ENCODE measurements around the gene BTAF1. TPM values are rescaled to one million over a fixed set of nuclear protein-coding genes. Genes with fewer than 3 reads are reported as not detected.
"Not testable (repeated sequence)": the region's sequence is repeated elsewhere in the genome, so short reads cannot be mapped to it uniquely, and the experiment has no call there.

The BTAF1 gene
- total RNA-seq, 1 experiment from 2014 or later, result 49.6 TPM

GRCh38 chr10:92024700-92025099, 101.1 kb downstream of the BTAF1 start:
- ChIA-PET CTCF (no interaction called here), POLR2A (interaction anchor here (0.6 kb wide), 1 partner anchor 161 kb away, joined by 3 read pairs; no protein-coding TSS in a partner anchor)
- no peaks in the 10 kb centered on the region for H3K27me3 Mint-ChIP-seq (ENCODE audit: low read depth)
- no peak for DNase-seq (ENCODE audit: low spot score)
- no peak for TF ChIP-seq ZBTB21 (CRISPR knock-in tag; IDR thresholded peaks at IDR 0.05; ENCODE audit: borderline replicate concordance)
- no peak for TF ChIP-seq SMAD3 (CRISPR knock-in tag; IDR thresholded peaks at IDR 0.05; ENCODE audit: borderline replicate concordance)
- H3K36me3 Mint-ChIP-seq, result peaks cover 52% of the 10 kb centered on the region
- no peak overlapping the region for H3K4me3 Mint-ChIP-seq
- H3K27ac Mint-ChIP-seq, result no peak overlapping the region
- no peaks in the 10 kb centered on the region for H3K9me3 Mint-ChIP-seq
- ATAC-seq, result no peak
- H3K4me1 Mint-ChIP-seq, result no peaks in the 10 kb centered on the region

- H3K36me3 Mint-ChIP-seq, result peaks cover 49% of the 10 kb centered on the region
- ATAC-seq; H3K4me1 Mint-ChIP-seq; DNase-seq (ENCODE audit: low spot score); H3K27ac Mint-ChIP-seq; POLR2A ChIA-PET; H3K9me3 Mint-ChIP-seq; H3K4me3 Mint-ChIP-seq; H3K27me3 Mint-ChIP-seq (ENCODE audit: low read depth): not testable (repeated sequence)
- CTCF ChIA-PET, result interaction anchor here (0.7 kb wide), 1 partner anchor 455 kb away, joined by 7 read pairs; no protein-coding TSS in a partner anchor
Observed at GRCh38 chr10:92025340-92025739, 101.8 kb downstream of the BTAF1 start.

GRCh38 chr10:92027141-92027540, 103.6 kb downstream of the BTAF1 start:
- Mint-ChIP-seq H3K27me3 (ENCODE audit: low read depth) (no peaks in the 10 kb centered on the region), H3K4me1 (peaks cover 1% of the 10 kb centered on the region), H3K9me3 (no peaks in the 10 kb centered on the region), H3K36me3 (peaks cover 46% of the 10 kb centered on the region), H3K4me3 (no peak overlapping the region), H3K27ac (no peak overlapping the region)
- no peak for TF ChIP-seq ZNF396 (CRISPR knock-in tag; IDR thresholded peaks at IDR 0.05; ENCODE audit: borderline replicate concordance)
- no peak for TF ChIP-seq RELA (CRISPR knock-in tag; IDR thresholded peaks at IDR 0.05; ENCODE audit: borderline replicate concordance)
- no peak for TF ChIP-seq FOXJ3 (CRISPR knock-in tag; IDR thresholded peaks at IDR 0.05; ENCODE audit: borderline replicate concordance)
- TF ChIP-seq ZNF512 (CRISPR knock-in tag; IDR thresholded peaks at IDR 0.05; ENCODE audit: borderline replicate concordance), result no peak
- TF ChIP-seq PREB (CRISPR knock-in tag; IDR thresholded peaks at IDR 0.05; ENCODE audit: borderline replicate concordance), result no peak
- TF ChIP-seq ESRRA (CRISPR knock-in tag; IDR thresholded peaks at IDR 0.05; ENCODE audit: borderline replicate concordance), result no peak
- no peak for TF ChIP-seq HMGA2 (CRISPR knock-in tag; IDR thresholded peaks at IDR 0.05)
- no peak for TF ChIP-seq USF1 (CRISPR knock-in tag; IDR thresholded peaks at IDR 0.05)
- POLR2A ChIA-PET, result no interaction called here
- DNase-seq (ENCODE audit: low spot score) (no peak), ATAC-seq (no peak)
- CTCF ChIA-PET, result no interaction called here

GRCh38 chr10:92031580-92031979, 108.0 kb downstream of the BTAF1 start:
- H3K4me1 Mint-ChIP-seq, result peaks cover 20% of the 10 kb centered on the region
- no peaks in the 10 kb centered on the region for H3K27me3 Mint-ChIP-seq (ENCODE audit: low read depth)
- no peak for TF ChIP-seq OVOL2 (CRISPR knock-in tag; IDR thresholded peaks at IDR 0.05; ENCODE audit: borderline replicate concordance)
- TF ChIP-seq ZNF317 (CRISPR knock-in tag; IDR thresholded peaks at IDR 0.05; ENCODE audit: borderline replicate concordance, low read depth), result no peak
- TF ChIP-seq EMX1 (CRISPR knock-in tag; IDR thresholded peaks at IDR 0.05), result no peak
- TF ChIP-seq IRF1 (CRISPR knock-in tag; IDR thresholded peaks at IDR 0.05), result no peak
- no peak for ATAC-seq
- POLR2A ChIA-PET, result no interaction called here
- peaks cover 28% of the 10 kb centered on the region for H3K36me3 Mint-ChIP-seq
- CTCF ChIA-PET, result interaction anchor here (0.6 kb wide), 1 partner anchor 425 kb away, joined by 5 read pairs; no protein-coding TSS in a partner anchor
- no peaks in the 10 kb centered on the region for H3K9me3 Mint-ChIP-seq
- H3K27ac Mint-ChIP-seq, result no peak overlapping the region
- DNase-seq (ENCODE audit: low spot score), result no peak
- H3K4me3 Mint-ChIP-seq, result no peak overlapping the region

GRCh38 chr10:92033070-92033469, 109.5 kb downstream of the BTAF1 start:
- H3K27ac Mint-ChIP-seq, CTCF ChIA-PET: not testable (repeated sequence)

More at GRCh38 chr10:92033070-92033469, 109.5 kb downstream of the BTAF1 start:
- peak; percentile 68 for ATAC-seq
- H3K4me3 Mint-ChIP-seq, result peak overlapping the region; percentile 5
- H3K27me3 Mint-ChIP-seq (ENCODE audit: low read depth); H3K9me3 Mint-ChIP-seq; POLR2A ChIA-PET; DNase-seq (ENCODE audit: low spot score): not testable (repeated sequence)
- H3K4me1 Mint-ChIP-seq, result peaks cover 24% of the 10 kb centered on the region
- peaks cover 14% of the 10 kb centered on the region for H3K36me3 Mint-ChIP-seq
